OCI-LY1 (cell line): Measurements from ENCODE around the gene TTN.

ENCODE experiments used
- EZH2 ChIP-seq: fragments of 200-600 bp; sonication (generic), shearing (Covaris generic); IDR thresholded peaks from 2 replicates; pipeline ENCODE4 v1.8.0; 2017; ENCODE audit warnings: borderline replicate concordance, mixed run types, mild to moderate bottlenecking, antibody characterized with exemption, low read length, moderate library complexity, mixed read lengths
- TF ChIP-seq, protein P1 (sequence below): fragments of 200-600 bp; sonication (generic), shearing (Covaris generic); IDR thresholded peaks from 2 replicates; pipeline ENCODE4 v1.5.1; 2017; ENCODE audit warnings: mild to moderate bottlenecking, antibody characterized with exemption, low read length, moderate library complexity, mixed read lengths

DNA sequence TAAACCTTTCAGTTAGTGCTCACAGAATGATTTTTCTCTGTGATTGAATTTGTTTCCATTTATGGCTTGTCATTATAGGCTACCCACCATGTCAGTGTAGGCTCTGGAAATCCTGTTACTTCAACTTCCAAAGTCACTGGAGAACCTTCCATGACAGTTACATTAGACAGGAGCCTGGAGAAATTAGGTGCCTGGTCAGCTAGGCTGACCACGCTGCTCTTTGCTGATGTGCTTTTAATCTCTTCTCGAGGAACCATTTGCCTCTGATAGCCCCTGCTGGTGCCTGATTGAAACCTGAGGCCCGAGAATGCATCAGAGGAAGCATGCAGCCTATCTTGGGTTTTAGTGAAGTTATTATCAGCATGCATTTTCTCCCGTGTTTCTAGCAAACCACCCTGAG, 29.6 kb upstream of the TTN start:
- TF ChIP-seq, protein P1, sequence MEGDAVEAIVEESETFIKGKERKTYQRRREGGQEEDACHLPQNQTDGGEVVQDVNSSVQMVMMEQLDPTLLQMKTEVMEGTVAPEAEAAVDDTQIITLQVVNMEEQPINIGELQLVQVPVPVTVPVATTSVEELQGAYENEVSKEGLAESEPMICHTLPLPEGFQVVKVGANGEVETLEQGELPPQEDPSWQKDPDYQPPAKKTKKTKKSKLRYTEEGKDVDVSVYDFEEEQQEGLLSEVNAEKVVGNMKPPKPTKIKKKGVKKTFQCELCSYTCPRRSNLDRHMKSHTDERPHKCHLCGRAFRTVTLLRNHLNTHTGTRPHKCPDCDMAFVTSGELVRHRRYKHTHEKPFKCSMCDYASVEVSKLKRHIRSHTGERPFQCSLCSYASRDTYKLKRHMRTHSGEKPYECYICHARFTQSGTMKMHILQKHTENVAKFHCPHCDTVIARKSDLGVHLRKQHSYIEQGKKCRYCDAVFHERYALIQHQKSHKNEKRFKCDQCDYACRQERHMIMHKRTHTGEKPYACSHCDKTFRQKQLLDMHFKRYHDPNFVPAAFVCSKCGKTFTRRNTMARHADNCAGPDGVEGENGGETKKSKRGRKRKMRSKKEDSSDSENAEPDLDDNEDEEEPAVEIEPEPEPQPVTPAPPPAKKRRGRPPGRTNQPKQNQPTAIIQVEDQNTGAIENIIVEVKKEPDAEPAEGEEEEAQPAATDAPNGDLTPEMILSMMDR: no peak
- no peak for TF ChIP-seq EZH2
